ENCODE results near the gene EPB41.
A peak's percentile ranks its signal among the peaks of the same experiment; 100 is the strongest.

Gene EPB41

DNA sequence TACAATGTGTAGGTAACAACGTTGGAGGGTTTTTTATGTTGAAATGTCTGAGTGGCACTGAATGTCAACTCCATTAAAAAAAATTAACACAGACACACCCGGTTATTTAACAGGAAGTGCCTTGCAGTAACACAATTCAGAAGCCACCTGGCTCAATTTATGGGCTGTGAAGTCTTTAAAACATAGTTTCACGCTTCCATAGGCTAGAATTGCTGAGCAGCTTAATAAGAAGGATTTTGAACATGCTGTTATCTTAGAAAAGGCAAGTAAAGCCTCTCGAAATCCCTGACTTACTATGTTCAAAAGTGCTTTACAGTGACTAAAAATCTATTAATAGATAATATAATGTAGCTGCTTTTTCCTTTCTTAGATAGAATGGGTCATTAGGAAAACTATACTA lies 247.7 kb downstream of the EPB41 start:
- Histone ChIP-seq H3K4me3 (ENCODE audit: low read length) (no peak overlapping the region), H3K27ac (ENCODE audit: low read depth, low read length) (no peak overlapping the region), H3K4ac (ENCODE audit: low read depth, low read length) (no peak overlapping the region), H2BK120ac (ENCODE audit: low read depth, low read length) (no peak overlapping the region), H4K5ac (ENCODE audit: low read length) (no peak overlapping the region), H4K8ac (ENCODE audit: low read depth, low read length) (no peak overlapping the region), H3K4me2 (ENCODE audit: low read length) (no peak overlapping the region), H3K56ac (ENCODE audit: low read length) (no peak overlapping the region), H3K4me1 (ENCODE audit: control insufficient read depth, low read depth, low read length) (peaks cover 6% of the 10 kb centered on the region), H2BK15ac (replicated peaks; ENCODE audit: low read depth) (no peak overlapping the region), H3K27me3 (ENCODE audit: insufficient read depth, low read length, poor library complexity) (no peaks in the 10 kb centered on the region), H3K23ac (ENCODE audit: low read length) (no peak overlapping the region), H3K79me2 (ENCODE audit: control insufficient read depth, insufficient read depth, low read length) (peaks cover 39% of the 10 kb centered on the region), H3K79me1 (ENCODE audit: low read length) (peaks cover 11% of the 10 kb centered on the region), H2AK5ac (ENCODE audit: low read length) (no peak overlapping the region), H2BK5ac (ENCODE audit: low read length) (no peak overlapping the region), H3K18ac (ENCODE audit: low read length) (no peak overlapping the region), H3K36me3 (ENCODE audit: control insufficient read depth, insufficient read depth, low read length) (peaks cover 3% of the 10 kb centered on the region), H3K9ac (ENCODE audit: low read length) (no peak overlapping the region)
- no CpG with 5 or more reads among the region's 4 CpGs for WGBS (ENCODE audit: extremely low coverage, insufficient coverage, low lambda C conversion rate)
- DNase-seq, result no peak

- peaks cover 2% of the 10 kb centered on the region for H3K36me3 ChIP-seq (ENCODE audit: control insufficient read depth, insufficient read depth, low read length)
- H4K8ac ChIP-seq (ENCODE audit: low read depth, low read length), result no peak overlapping the region
- H3K4me2 ChIP-seq (ENCODE audit: low read length), result no peak overlapping the region
- H2BK15ac ChIP-seq (replicated peaks; ENCODE audit: low read depth), result no peak overlapping the region
- no peak overlapping the region for H3K56ac ChIP-seq (ENCODE audit: low read length)
- H3K9ac ChIP-seq (ENCODE audit: low read length), result no peak overlapping the region
- no peak overlapping the region for H3K18ac ChIP-seq (ENCODE audit: low read length)
- H4K5ac ChIP-seq (ENCODE audit: low read length), result no peak overlapping the region
- H2AK5ac ChIP-seq (ENCODE audit: low read length), result no peak overlapping the region
- no peak overlapping the region for H3K4ac ChIP-seq (ENCODE audit: low read depth, low read length)
- H3K4me1 ChIP-seq (ENCODE audit: control insufficient read depth, low read depth, low read length), result peaks cover 6% of the 10 kb centered on the region
- no peak overlapping the region for H2BK120ac ChIP-seq (ENCODE audit: low read depth, low read length)
- no CpG with 5 or more reads among the region's 9 CpGs for WGBS (ENCODE audit: extremely low coverage, insufficient coverage, low lambda C conversion rate)
- no peak overlapping the region for H3K23ac ChIP-seq (ENCODE audit: low read length)
- H3K27me3 ChIP-seq (ENCODE audit: insufficient read depth, low read length, poor library complexity), result no peaks in the 10 kb centered on the region
- no peak overlapping the region for H3K27ac ChIP-seq (ENCODE audit: low read depth, low read length)
- peaks cover 9% of the 10 kb centered on the region for H3K79me1 ChIP-seq (ENCODE audit: low read length)
- DNase-seq, result no peak
- no peak overlapping the region for H3K4me3 ChIP-seq (ENCODE audit: low read length)
- no peak overlapping the region for H2BK5ac ChIP-seq (ENCODE audit: low read length)
- H3K79me2 ChIP-seq (ENCODE audit: control insufficient read depth, insufficient read depth, low read length), result peaks cover 39% of the 10 kb centered on the region
Measured at GRCh38 chr1:29162476-29163138, 248.2 kb downstream of the EPB41 start.

DNA sequence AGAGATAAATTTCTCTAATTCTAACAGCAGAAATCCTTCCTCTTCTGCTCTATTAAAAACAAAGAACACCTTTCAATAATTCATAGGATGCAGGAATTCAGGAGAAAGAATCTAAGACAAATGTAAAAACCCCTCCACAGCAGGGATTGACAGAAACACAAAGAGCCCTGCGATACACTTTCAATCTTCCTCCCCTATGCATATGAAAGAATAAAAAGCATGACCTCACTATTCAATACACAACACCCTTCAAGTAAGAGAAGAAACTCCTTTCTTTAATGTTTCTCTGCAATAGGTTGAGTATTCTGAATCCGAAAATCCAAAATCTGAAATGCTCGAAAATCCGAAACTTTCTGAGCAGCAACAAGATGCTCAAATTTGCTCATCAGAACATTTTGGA lies 250.2 kb downstream of the EPB41 start:
- no peak overlapping the region for H3K27ac ChIP-seq (ENCODE audit: low read depth, low read length)
- H3K27me3 ChIP-seq (ENCODE audit: insufficient read depth, low read length, poor library complexity), result no peaks in the 10 kb centered on the region
- no peak overlapping the region for H3K9ac ChIP-seq (ENCODE audit: low read length)
- H3K4me2 ChIP-seq (ENCODE audit: low read length), result no peak overlapping the region
- WGBS (ENCODE audit: extremely low coverage, insufficient coverage, low lambda C conversion rate), result no CpG with 5 or more reads among the region's 4 CpGs
- H2BK15ac ChIP-seq (replicated peaks; ENCODE audit: low read depth), result no peak overlapping the region
- H3K56ac ChIP-seq (ENCODE audit: low read length), result no peak overlapping the region
- H3K36me3 ChIP-seq (ENCODE audit: control insufficient read depth, insufficient read depth, low read length), result no peaks in the 10 kb centered on the region
- H4K8ac ChIP-seq (ENCODE audit: low read depth, low read length), result no peak overlapping the region
- H3K79me2 ChIP-seq (ENCODE audit: control insufficient read depth, insufficient read depth, low read length), result peaks cover 50% of the 10 kb centered on the region
- H2BK120ac ChIP-seq (ENCODE audit: low read depth, low read length), result no peak overlapping the region
- H3K79me1 ChIP-seq (ENCODE audit: low read length), result peaks cover 14% of the 10 kb centered on the region
- H3K4ac ChIP-seq (ENCODE audit: low read depth, low read length), result no peak overlapping the region
- no peak overlapping the region for H4K5ac ChIP-seq (ENCODE audit: low read length)
- peaks cover 6% of the 10 kb centered on the region for H3K4me1 ChIP-seq (ENCODE audit: control insufficient read depth, low read depth, low read length)
- DNase-seq, result no peak
- H3K4me3 ChIP-seq (ENCODE audit: low read length), result no peak overlapping the region
- H3K23ac ChIP-seq (ENCODE audit: low read length), result no peak overlapping the region
- no peak overlapping the region for H2BK5ac ChIP-seq (ENCODE audit: low read length)
- no peak overlapping the region for H2AK5ac ChIP-seq (ENCODE audit: low read length)
- H3K18ac ChIP-seq (ENCODE audit: low read length), result no peak overlapping the region

GRCh38 chr1:29166291-29166878 lies 252.0 kb downstream of the EPB41 start:
- WGBS (ENCODE audit: extremely low coverage, insufficient coverage, low lambda C conversion rate), result no CpG with 5 or more reads among the region's 9 CpGs
- H3K4me1 ChIP-seq (ENCODE audit: control insufficient read depth, low read depth, low read length), result peaks cover 6% of the 10 kb centered on the region

DNA sequence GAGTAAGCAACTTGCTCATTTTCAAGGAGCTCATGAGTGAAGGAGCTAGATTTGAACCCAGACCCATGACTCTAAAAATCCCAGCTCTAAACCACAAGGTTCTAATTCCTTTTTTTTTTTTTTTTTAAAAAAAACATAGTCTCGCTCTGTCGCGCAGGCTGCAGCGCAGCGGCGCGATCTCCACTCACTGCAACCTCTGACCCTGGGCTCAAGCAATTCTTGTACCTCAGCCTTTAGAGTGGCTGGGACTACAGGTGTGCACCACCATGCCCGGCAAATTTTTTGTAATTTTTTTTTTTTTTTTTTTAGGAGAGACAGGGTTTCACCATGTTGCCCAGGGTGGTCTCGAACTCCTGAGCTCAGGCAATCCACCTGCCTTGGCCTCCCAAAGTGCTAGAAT lies 253.5 kb downstream of the EPB41 start:
- WGBS (ENCODE audit: extremely low coverage, insufficient coverage, low lambda C conversion rate), result no CpG with 5 or more reads among the region's 9 CpGs
- no peak overlapping the region for H4K8ac ChIP-seq (ENCODE audit: low read depth, low read length)
- H3K23ac ChIP-seq (ENCODE audit: low read length), result no peak overlapping the region
- H2BK15ac ChIP-seq (replicated peaks; ENCODE audit: low read depth), result no peak overlapping the region
- H3K4me2 ChIP-seq (ENCODE audit: low read length), result no peak overlapping the region
- peaks cover 1% of the 10 kb centered on the region for H3K4me1 ChIP-seq (ENCODE audit: control insufficient read depth, low read depth, low read length)
- H3K56ac ChIP-seq (ENCODE audit: low read length), result no peak overlapping the region
- H3K36me3 ChIP-seq (ENCODE audit: control insufficient read depth, insufficient read depth, low read length), result no peaks in the 10 kb centered on the region
- H3K4me3 ChIP-seq (ENCODE audit: low read length), result no peak overlapping the region
- H3K27me3 ChIP-seq (ENCODE audit: insufficient read depth, low read length, poor library complexity), result no peaks in the 10 kb centered on the region
- H3K79me1 ChIP-seq (ENCODE audit: low read length), result peaks cover 18% of the 10 kb centered on the region
- no peak overlapping the region for H2BK5ac ChIP-seq (ENCODE audit: low read length)
- H2AK5ac ChIP-seq (ENCODE audit: low read length), result no peak overlapping the region
- H3K9ac ChIP-seq (ENCODE audit: low read length), result no peak overlapping the region
- H4K5ac ChIP-seq (ENCODE audit: low read length), result no peak overlapping the region
- H3K79me2 ChIP-seq (ENCODE audit: control insufficient read depth, insufficient read depth, low read length), result peaks cover 65% of the 10 kb centered on the region
- DNase-seq, result no peak
- no peak overlapping the region for H2BK120ac ChIP-seq (ENCODE audit: low read depth, low read length)
- H3K27ac ChIP-seq (ENCODE audit: low read depth, low read length), result no peak overlapping the region
- H3K4ac ChIP-seq (ENCODE audit: low read depth, low read length), result no peak overlapping the region
- no peak overlapping the region for H3K18ac ChIP-seq (ENCODE audit: low read length)

More at GRCh38 chr1:29166291-29166878, 252.0 kb downstream of the EPB41 start:
- H3K4me2 ChIP-seq (ENCODE audit: low read length), result no peak overlapping the region
- H3K79me1 ChIP-seq (ENCODE audit: low read length), result peaks cover 20% of the 10 kb centered on the region
- H3K56ac ChIP-seq (ENCODE audit: low read length), result no peak overlapping the region
- no peak overlapping the region for H3K23ac ChIP-seq (ENCODE audit: low read length)
- no peak overlapping the region for H3K18ac ChIP-seq (ENCODE audit: low read length)
- H3K27ac ChIP-seq (ENCODE audit: low read depth, low read length), result peak overlapping the region; percentile 22
- no peak overlapping the region for H3K9ac ChIP-seq (ENCODE audit: low read length)
- peaks cover 65% of the 10 kb centered on the region for H3K79me2 ChIP-seq (ENCODE audit: control insufficient read depth, insufficient read depth, low read length)
- H3K36me3 ChIP-seq (ENCODE audit: control insufficient read depth, insufficient read depth, low read length), result no peaks in the 10 kb centered on the region
- H3K27me3 ChIP-seq (ENCODE audit: insufficient read depth, low read length, poor library complexity), result no peaks in the 10 kb centered on the region
- no peak overlapping the region for H2BK15ac ChIP-seq (replicated peaks; ENCODE audit: low read depth)
- DNase-seq, result peak; percentile 44
- no peak overlapping the region for H2BK120ac ChIP-seq (ENCODE audit: low read depth, low read length)
- no peak overlapping the region for H2AK5ac ChIP-seq (ENCODE audit: low read length)
- no peak overlapping the region for H4K5ac ChIP-seq (ENCODE audit: low read length)
- no peak overlapping the region for H4K8ac ChIP-seq (ENCODE audit: low read depth, low read length)
- no peak overlapping the region for H2BK5ac ChIP-seq (ENCODE audit: low read length)
- no peak overlapping the region for H3K4ac ChIP-seq (ENCODE audit: low read depth, low read length)
- H3K4me3 ChIP-seq (ENCODE audit: low read length), result no peak overlapping the region
